Posterior vena cava (tissue), 2 donors: ENCODE results near the gene PHF14. TPM values are rescaled to one million over a fixed set of nuclear protein-coding genes. Genes with fewer than 3 reads are reported as not detected.

ENCODE experiments used
- DNase-seq: peaks from one replicate; pipeline ENCODE4 v3.0.0-alpha.2; 2020; ENCODE audit warnings: low spot score
- intact Hi-C, 2 donors: fragments of 100-400 bp; cut with DNase I; formaldehyde crosslinking; loops; one replicate each; pipeline versions ENCODE4 v1.14.1 to v1.14.2; 2022 to 2023
- total RNA-seq, 2 donors: library from RNA; stranded (reverse); fragmentation: NEBNext Ultra II Directional; extraction: Animal tissue kit (Norgen Biotek cat#: 25700); gene quantifications; one replicate each; pipeline ENCODE4 v1.2.1, GENCODE V29; 2021
- donor health status: DM: yes; HTN: yes; CAD: no.
- donor health status: DM: yes; HTN: yes; CAD: no.

Gene PHF14
- total RNA-seq, 2 donors from 2014 or later = 32.7 to 36.6 TPM

DNA sequence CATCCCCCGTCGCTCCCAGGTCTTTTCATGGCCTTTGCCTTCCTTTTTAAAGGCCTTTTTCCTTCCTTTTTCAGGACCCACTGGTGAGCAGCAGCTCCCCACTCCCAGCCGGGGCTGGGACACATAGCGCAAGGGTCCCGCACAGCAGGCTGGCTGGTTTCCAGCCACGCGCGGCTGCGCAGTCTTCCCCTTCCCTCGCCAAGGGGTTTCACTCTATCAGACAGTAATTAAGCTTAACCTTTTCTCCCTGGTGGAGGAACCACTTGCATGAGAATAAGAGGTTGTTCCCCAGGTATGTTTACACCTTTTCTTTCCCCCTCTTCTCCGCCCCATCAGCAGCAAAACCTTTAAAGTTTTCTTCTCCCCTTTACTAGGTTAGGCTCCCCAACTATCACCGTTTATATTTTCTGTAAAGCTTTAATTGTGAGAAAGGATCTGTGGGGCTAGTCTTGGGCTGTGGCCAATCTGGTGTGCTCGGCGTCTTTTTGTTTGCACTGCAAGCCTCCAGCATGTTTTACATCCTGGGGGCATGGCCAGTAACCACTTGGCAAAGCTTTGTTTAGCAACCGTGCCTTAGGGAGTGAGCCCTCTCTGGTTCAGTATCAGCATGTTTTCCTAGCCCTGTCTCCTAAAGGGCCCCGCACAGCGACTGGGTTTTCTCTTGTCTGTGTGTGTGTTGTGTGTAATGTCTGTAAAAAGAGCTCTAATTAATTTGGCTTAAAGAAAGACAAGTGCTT is 219.6 kb downstream of the PHF14 start:
- DNase-seq = no peak
- intact Hi-C loops = no loop called here

DNA sequence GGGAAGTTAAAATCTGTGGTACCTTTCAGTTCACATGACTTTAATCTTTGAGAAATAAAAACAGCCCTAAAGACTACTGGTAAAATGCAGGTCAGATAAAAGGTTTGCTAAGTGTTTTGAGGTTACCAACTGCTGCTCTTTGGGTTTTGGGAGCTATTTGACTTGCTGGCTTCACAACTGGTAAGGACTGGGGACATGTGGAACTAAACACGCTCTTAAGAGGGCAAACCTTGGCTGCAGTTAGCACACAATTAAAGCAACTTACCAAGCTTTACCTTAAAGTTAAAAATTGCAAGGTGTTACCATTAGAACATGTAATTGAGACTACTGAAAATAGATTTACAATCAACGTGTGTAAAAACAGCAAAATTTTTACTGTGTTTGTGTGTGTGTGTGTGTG is 220.2 kb downstream of the PHF14 start:
- no peak for DNase-seq
- intact Hi-C loops = no loop called here

DNA sequence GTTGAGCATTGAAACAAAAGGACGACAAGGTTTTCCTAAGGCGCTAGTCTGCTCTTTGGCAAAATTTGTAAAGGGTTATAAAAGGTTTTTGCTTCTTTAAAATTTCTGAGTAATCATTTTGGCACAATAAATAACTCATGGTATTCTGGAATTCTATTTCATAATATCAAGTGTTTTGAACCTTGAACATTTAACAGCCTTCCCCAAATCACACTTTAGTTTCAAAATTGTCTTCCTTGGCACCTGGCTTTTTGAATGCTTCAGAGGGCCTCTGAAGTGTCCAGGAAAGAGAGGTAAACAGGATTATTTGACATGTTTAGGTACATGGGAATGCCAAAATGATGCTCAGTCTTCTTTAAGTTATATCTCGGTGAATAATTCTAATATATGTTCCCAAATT is 220.8 kb downstream of the PHF14 start:
- intact Hi-C loops = no loop called here
- no peak for DNase-seq

DNA sequence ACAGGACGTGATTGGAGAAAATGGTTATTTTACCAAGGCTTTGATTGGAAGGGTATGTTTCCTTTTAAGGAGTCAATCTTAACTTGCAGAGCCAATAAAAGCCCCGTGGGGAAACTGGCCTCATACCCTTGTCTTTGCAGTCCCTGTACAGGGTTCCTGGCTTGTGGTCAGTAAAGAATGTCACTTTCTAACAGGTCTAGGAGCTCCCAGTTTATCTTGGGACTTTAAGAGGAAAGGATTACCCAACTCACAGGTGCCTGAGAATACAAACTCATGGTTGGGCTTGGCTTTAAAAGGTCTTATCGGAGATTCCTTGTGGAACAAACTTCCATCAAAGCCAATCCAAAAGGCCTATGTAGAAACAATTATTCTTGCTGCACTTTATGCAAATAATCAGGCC is 221.8 kb downstream of the PHF14 start:
- DNase-seq = no peak
- intact Hi-C loops = no loop called here

DNA sequence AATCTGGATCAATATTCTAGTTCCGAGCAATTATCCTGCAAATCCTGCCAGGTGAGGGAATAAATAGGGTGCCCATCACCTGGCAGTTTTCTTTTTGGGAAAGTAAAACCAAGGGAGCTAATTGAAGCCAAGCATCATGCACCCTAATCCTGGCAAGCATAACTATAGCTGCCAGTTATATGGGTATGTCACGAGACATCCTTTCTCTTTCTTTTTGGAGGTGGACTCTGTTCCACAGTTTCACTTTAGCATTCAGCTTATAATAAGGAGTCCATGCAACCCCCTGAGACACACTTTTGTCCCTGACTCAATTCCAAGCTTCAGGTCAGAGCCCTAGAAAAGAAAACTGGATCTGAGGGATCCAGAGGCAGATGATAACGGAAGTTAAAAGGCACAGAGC is 222.5 kb downstream of the PHF14 start:
- DNase-seq = no peak
- intact Hi-C loops = no loop called here

DNA sequence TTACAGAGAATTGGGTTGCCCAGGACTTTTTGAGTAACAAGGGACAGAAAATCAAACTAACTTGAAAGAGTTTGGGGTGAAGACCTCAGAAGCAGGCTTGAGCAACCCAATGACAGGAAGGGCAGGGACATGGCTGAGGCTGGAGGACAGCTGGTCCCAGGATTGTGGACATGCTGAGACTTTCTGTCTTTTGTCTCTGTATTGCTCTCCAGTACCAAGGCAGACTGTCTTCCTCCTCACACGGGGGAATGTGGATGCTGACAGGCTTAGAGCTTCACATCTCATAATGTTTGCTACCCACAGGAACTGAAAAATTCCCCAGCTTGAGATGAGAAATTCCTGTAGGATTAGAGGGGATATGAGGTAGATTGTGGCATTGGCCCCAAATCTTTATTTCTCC is 229.6 kb downstream of the PHF14 start:
- intact Hi-C loops = no loop called here

DNA sequence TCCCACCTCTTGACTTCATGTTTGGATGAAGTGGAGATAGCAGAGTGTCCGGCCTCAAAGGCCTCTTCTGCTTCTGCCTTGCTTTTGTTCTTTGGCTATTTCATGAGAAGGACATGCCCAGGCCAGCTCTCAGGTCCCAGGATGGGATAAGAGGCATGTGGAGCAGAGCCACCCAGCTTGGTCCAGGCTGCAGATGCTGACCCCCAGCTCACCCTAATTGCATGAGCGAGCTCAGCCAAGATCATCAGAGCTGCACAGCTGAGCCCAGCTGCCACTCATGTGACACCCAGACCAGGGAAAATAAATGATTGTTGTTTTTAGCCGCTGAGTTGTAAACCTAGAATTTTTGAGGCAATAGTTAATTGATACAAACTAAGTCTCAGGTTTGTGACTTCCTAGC is 230.0 kb downstream of the PHF14 start:
- peak; percentile 74 for DNase-seq
- intact Hi-C loops = no loop called here

More for the DNA sequence above, 229.6 kb downstream of the PHF14 start:
- DNase-seq = no peak

DNA sequence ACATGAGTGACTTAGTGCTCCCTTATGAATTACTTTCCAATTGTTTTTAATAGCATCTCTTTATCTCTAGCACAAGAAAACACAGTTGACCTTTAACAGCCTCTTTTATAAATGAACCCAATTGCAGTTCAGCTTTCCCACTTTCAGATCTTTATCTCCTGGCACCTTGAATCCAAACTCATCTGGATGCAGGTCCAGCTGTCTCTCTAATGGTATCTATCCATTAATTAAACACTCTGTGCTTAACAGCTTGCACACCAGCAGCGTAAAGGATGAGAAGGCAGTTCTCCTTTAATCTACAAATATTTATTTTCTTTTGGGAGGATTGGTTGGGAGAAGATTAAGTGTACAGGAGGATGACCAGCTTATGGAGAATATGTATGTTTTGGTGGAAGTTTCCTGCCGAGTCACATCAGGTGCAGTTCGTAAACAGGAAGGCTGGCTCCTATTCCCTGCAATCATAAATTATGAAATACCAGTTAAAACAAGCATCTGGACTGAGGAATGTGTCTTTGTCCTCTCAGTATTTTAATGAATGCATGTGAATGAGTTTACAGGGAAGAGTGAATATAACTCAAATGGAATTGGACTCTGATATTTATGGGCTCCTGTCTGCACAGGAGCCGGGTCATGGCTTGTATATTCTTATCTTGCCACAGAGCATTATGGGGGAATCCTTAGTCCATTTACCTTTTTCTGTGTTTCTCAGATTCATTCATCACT is 232.7 kb downstream of the PHF14 start:
- no peak for DNase-seq
- intact Hi-C loops = no loop called here

DNA sequence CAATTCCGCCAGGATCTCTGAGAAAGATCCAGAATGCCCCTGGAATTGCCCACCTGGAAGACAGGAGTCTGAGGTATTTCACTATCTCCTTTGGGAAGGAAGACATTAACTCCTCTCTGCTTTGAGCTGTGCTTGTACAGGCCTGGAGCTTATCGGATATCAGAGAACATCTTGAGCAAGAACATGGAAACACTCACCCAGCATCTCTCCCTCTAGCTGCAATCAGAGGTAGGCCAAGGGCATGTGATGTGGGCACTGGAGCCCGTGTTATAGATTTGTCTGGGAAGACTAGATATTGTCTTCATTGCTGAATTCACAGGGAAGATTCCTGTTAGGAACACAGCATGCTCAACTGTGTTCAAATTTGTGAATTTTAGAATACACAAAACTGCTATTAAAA is 233.9 kb downstream of the PHF14 start:
- intact Hi-C loops = no loop called here
- DNase-seq = no peak

DNA sequence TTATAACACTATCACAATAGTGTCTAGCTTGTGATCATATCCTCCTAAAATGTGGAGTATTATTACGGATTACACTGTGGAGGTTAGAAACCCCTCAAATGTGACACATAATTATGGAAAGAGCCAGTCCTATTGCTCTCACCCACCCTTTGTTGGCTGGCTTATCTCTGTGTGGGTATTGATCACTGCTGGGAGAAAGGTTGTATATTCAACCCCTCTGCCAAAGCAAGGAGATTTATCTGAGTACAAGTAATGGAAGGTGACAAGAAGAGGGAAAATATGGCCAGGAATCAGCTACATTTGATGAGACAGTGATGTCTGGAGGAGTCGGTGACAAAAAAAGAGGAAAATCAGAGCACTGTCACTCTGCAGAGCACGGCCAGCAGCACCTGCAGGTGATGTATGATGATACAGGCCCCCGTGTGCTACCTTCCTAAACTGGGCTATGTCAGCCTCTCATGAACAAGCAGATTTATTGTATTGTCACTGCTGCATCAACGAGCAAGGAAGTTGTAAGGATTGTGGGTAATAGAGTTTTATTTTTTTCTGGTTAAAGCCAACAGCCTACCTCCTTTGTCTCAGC is 235.3 kb downstream of the PHF14 start:
- intact Hi-C loops = no loop called here
- DNase-seq = no peak

DNA sequence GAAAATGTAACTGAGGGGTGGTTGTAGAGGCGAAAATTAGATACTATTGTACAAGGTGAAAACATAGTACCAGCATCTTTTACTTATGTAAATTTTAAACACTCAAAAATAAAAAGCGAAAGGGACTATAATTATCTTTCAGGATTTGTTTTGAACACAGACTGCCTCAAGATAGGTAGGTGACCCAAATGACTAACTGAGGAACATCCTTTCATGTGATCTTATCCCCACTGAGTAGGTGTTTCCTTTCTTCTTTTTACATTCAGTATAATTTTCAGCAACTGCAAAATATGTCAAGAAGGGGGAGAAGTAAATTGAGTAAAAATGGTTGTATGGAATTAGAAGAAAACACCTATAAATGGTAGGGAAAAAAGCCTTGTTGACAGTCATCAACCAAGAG is 236.7 kb downstream of the PHF14 start:
- DNase-seq = no peak
- intact Hi-C loops = no loop called here

DNA sequence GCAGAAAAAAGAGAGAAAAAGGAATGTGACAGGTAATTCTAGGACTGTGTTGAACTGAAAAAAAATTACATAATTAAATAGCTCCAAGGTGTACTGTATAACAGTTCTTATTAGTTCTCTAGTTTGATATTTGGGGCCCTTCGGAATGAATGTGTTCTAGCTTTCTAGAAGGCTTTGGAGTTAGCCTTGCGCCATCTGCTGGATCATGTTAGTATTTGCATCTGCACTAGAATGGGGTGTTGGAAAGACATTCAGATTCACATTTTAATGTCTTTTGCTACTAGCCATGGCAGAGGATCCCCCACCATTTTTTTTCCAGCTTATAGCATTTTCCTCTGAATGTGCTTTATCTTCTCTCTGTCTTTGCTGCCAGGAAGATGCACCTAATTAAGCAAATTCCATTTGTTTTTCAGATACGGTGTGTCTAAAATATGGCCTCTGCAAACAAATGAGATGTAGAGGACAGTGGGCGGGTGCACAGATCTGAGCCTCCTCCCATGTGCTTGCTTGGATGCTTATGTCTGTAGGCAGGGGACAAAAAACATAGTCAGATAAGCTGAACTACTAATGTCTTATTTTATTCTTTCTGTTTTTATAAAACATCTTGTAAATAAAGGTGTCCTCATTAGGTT is 238.5 kb downstream of the PHF14 start:
- no peak for DNase-seq
- intact Hi-C loops = no loop called here

DNA sequence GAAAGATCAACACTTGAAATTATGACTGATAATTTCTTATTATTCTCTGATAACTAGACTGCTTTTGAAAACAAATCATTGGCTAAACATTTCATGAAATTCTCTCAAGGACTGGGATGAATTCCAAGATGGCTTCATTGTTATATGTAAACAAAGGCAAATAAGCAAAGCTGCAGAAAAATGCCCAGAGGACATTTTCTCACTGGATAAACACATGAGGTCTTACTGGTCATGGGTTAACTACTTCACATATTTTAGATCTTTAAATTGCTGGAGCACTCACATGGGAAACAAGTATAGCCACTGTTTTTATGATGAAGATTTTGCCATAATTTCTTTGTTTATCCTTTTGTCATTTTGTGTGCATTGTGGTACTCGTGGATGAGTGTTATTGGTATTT is 239.1 kb downstream of the PHF14 start:
- intact Hi-C loops = no loop called here
- DNase-seq = no peak

DNA sequence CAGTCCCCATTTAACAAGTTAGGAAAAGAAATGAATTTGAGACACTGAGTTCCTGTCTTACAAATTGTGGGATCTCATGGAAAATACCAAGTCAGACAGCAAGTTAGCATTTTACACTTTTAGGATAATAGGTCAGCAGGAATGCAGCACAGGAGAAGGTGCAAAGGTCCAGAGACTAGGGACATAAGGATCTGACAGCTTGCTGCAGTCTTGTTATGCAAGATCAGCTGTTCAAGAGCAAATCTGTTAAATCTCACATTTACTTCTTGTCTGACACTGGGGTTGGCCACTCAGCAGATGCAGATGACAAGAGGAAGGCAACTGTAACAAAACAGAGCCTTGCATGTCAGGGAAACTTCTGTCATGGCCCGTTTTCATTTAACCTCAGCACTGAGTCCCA is 239.6 kb downstream of the PHF14 start:
- no peak for DNase-seq
- intact Hi-C loops = no loop called here

DNA sequence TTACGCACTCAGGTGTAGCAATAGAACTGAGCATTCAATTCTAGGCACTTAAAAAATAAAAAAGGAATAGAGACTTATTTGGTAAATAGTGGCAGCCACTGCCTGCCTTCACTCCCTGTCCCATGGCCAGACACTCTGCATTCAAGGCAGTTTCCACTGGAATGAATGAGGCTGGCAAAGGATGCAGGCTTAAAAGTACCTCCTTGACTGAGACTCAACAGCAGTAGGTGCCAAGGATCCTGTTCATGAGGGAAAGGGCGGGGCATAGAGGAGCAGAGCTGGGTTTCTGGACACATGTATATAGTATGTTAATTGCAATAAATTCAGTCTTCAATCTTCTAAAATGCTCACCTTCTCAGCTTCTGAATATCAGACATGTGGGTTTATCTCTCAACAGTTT is 242.6 kb downstream of the PHF14 start:
- no peak for DNase-seq
- intact Hi-C loops = no loop called here

DNA sequence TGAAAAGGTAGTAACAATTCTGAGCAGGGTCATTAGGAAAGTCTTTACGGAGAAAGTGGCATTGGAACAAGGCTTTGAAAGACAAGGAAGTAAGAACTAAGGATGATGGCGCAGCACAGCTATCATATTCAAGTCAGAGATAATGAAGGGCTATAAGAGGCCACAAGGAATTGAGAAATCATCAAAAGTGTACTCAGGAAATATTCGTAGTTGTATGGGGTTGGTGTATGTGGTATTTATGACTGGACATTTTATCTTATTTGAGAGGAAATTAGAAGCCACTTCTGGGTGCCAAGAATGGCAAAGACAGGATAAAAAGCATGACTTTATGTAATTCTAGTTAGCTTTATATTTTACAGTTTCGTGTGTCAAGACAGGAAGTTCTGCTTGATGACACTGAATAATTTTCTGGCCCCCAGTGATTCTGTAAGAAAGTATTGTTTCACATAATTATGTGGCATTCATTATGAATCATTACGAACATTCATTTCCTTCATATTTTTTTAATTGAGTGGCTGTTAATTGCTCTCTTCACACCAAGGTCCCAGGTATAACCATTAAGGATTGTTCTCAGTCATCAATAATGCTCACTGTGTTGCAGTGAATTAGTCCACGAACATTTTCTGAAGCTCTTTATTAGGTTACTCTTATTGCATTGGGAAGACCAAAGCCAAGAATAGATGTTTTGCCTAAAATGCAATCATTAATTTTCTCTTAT is 244.3 kb downstream of the PHF14 start:
- no peak for DNase-seq
- intact Hi-C loops = no loop called here
